RCC 7860 (cell line): Measurements from ENCODE around the gene PIK3C2G.
A peak's percentile ranks its signal among the peaks of the same experiment; 100 is the strongest.
"Not testable (repeated sequence)": the region's sequence is repeated elsewhere in the genome, so short reads cannot be mapped to it uniquely, and the experiment has no call there.

ENCODE experiments used
- DNase-seq: peaks from one replicate; pipeline ENCODE4 v3.0.0-alpha.2; 2015; ENCODE audit warnings: low spot score
- FAIRE-seq: peaks from 2 replicates; lab custom pipeline; 2012; peaks lifted over from hg19 to GRCh38; lab: Jason Lieb, UNC

The PIK3C2G gene

GRCh38 chr12:18457362-18457761 is 196.0 kb downstream of the PIK3C2G start:
- DNase-seq (no peak), FAIRE-seq (no peak)

GRCh38 chr12:18461758-18462157 is 200.4 kb downstream of the PIK3C2G start:
- DNase-seq: no peak

GRCh38 chr12:18462442-18462841 is 201.1 kb downstream of the PIK3C2G start:
- DNase-seq (no peak), FAIRE-seq (no peak)

More at GRCh38 chr12:18461758-18462157, 200.4 kb downstream of the PIK3C2G start:
- FAIRE-seq: no peak

- DNase-seq: no peak
- no peak for FAIRE-seq
Measured at GRCh38 chr12:18467620-18468245, 206.4 kb downstream of the PIK3C2G start.

GRCh38 chr12:18468246-18469075 is 207.1 kb downstream of the PIK3C2G start:
- FAIRE-seq: peak; percentile 77
- peak; percentile 34 for DNase-seq

GRCh38 chr12:18470251-18470650 is 208.9 kb downstream of the PIK3C2G start:
- DNase-seq (no peak), FAIRE-seq (peak; percentile 39)

GRCh38 chr12:18472304-18472703 is 211.0 kb downstream of the PIK3C2G start:
- no peak for DNase-seq
- no peak for FAIRE-seq

- DNase-seq: no peak
- FAIRE-seq: no peak
Measured at GRCh38 chr12:18472806-18473205, 211.5 kb downstream of the PIK3C2G start.

- FAIRE-seq: no peak
- no peak for DNase-seq
Measured at GRCh38 chr12:18476861-18477260, 215.5 kb downstream of the PIK3C2G start.

- DNase-seq (no peak), FAIRE-seq (no peak)
Measured at GRCh38 chr12:18479256-18479655, 217.9 kb downstream of the PIK3C2G start.

- DNase-seq (no peak), FAIRE-seq (no peak)
Measured at GRCh38 chr12:18482601-18483120, 221.3 kb downstream of the PIK3C2G start.

- no peak for DNase-seq
- no peak for FAIRE-seq
Measured at GRCh38 chr12:18483698-18484325, 222.5 kb downstream of the PIK3C2G start.

- DNase-seq (no peak), FAIRE-seq (no peak)
Measured at GRCh38 chr12:18486036-18486435, 224.7 kb downstream of the PIK3C2G start.

GRCh38 chr12:18487509-18487908 is 226.2 kb downstream of the PIK3C2G start:
- no peak for FAIRE-seq

GRCh38 chr12:18492372-18493025 is 231.2 kb downstream of the PIK3C2G start:
- DNase-seq: no peak

More at GRCh38 chr12:18487509-18487908, 226.2 kb downstream of the PIK3C2G start:
- no peak for DNase-seq

GRCh38 chr12:18496156-18496555 is 234.8 kb downstream of the PIK3C2G start:
- FAIRE-seq (no peak), DNase-seq (no peak)

More at GRCh38 chr12:18492372-18493025, 231.2 kb downstream of the PIK3C2G start:
- FAIRE-seq: no peak

GRCh38 chr12:18500160-18500574 is 238.8 kb downstream of the PIK3C2G start:
- FAIRE-seq, DNase-seq: not testable (repeated sequence)

GRCh38 chr12:18500736-18501135 is 239.4 kb downstream of the PIK3C2G start:
- FAIRE-seq, DNase-seq: not testable (repeated sequence)

GRCh38 chr12:18502422-18502968 is 241.2 kb downstream of the PIK3C2G start:
- no peak for FAIRE-seq
- no peak for DNase-seq

- FAIRE-seq: no peak
- no peak for DNase-seq
Measured at GRCh38 chr12:18521461-18521860, 260.1 kb downstream of the PIK3C2G start.
